Fibroblast of the aortic adventitia (primary cell): ENCODE results near the gene APBA1. TPM values are rescaled to one million over a fixed set of nuclear protein-coding genes. Genes with fewer than 3 reads are reported as not detected.

Experiments
- DNase-seq: peaks from one replicate; pipeline ENCODE4 v3.0.0-alpha.2; 2010; ENCODE audit warnings: low read depth
- H3K4me3 ChIP-seq: 2 replicates; pipeline ENCODE4 v1.5.1; 2011; ENCODE audit warnings: low read depth, mild to moderate bottlenecking, control low read depth, low read length, moderate library complexity
- total RNA-seq: library from RNA; depleted of rRNA; stranded (reverse); fragments of >200 nt; gene quantifications from 2 replicates; pipeline ENCODE4 v1.2.3, GENCODE V29; 2012; ENCODE audit warnings: low replicate concordance
- TF ChIP-seq, protein P1 (sequence below): IDR thresholded peaks from 2 replicates; pipeline ENCODE4 v1.5.1; 2011; ENCODE audit warnings: mild to moderate bottlenecking, low read length, control low read depth, inconsistent platforms; ENCODE audit not compliant: insufficient read depth

The APBA1 gene
- total RNA-seq, 1 donor = 12.4 TPM

GRCh38 chr9:69385581-69386033 lies 286.6 kb downstream of the APBA1 start:
- no peak overlapping the region for H3K4me3 ChIP-seq
- no peak for DNase-seq
- TF ChIP-seq, protein P1, sequence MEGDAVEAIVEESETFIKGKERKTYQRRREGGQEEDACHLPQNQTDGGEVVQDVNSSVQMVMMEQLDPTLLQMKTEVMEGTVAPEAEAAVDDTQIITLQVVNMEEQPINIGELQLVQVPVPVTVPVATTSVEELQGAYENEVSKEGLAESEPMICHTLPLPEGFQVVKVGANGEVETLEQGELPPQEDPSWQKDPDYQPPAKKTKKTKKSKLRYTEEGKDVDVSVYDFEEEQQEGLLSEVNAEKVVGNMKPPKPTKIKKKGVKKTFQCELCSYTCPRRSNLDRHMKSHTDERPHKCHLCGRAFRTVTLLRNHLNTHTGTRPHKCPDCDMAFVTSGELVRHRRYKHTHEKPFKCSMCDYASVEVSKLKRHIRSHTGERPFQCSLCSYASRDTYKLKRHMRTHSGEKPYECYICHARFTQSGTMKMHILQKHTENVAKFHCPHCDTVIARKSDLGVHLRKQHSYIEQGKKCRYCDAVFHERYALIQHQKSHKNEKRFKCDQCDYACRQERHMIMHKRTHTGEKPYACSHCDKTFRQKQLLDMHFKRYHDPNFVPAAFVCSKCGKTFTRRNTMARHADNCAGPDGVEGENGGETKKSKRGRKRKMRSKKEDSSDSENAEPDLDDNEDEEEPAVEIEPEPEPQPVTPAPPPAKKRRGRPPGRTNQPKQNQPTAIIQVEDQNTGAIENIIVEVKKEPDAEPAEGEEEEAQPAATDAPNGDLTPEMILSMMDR = no peak

GRCh38 chr9:69382135-69382534 lies 290.0 kb downstream of the APBA1 start:
- no peak overlapping the region for H3K4me3 ChIP-seq
- TF ChIP-seq, protein P1 = no peak
- no peak for DNase-seq

DNA sequence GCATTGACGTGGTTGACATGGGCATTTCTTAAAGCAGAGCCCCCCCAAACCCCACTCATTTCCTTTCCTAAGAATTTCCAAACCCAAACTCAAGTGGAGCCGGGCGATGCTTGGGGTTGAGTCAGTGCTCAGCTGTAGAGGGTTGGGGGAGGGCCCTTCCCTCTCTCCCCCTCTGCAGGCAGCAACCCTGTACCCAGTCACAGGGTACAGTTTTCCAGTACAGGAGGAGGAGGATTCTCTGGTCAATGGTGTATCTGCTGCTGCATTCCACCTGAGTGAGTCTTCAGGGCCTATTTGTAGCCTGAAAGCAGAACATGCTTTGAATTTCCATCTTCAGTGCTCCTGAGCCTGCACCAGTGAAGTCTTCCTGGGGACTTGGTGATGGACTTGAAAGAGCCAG lies 291.4 kb downstream of the APBA1 start:
- TF ChIP-seq, protein P1 = no peak
- no peak overlapping the region for H3K4me3 ChIP-seq
- DNase-seq = no peak

DNA sequence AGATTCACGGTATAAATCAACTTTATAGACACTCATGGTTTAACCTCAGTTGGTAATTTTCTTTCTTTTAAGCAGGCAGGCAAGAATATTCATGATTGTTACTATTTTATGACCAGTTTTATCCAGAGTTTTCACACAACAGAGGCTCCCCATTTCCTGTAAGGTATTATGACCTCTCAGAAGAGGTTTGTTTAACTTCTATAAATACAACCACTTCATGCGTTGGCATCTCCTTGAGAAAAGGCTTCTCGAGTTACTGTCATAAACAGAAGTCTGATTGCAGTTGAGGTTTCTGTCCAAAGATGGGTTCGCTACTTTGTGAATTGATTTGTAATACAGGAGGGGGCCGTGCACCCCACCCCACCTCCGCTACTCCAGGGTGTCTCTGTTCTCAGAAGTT lies 291.9 kb downstream of the APBA1 start:
- TF ChIP-seq, protein P1 = no peak
- H3K4me3 ChIP-seq = no peak overlapping the region
- DNase-seq = no peak

- TF ChIP-seq, protein P1 = no peak
These were observed 292.7 kb downstream of the APBA1 start for GRCh38 chr9:69379270-69379982.

GRCh38 chr9:69377981-69378380 lies 294.2 kb downstream of the APBA1 start:
- TF ChIP-seq, protein P1 = no peak
- H3K4me3 ChIP-seq = no peak overlapping the region
- no peak for DNase-seq

More at GRCh38 chr9:69379270-69379982, 292.7 kb downstream of the APBA1 start:
- H3K4me3 ChIP-seq = no peak overlapping the region
- peak; percentile 35 for DNase-seq

Other genes with a start within 250 kb of the APBA1 start
- 34.0 and 119 TPM in 2 replicates for gene PTAR1, start 87.6 kb upstream of the APBA1 start, total RNA-seq
- gene CFAP95, start 148.4 kb upstream of the APBA1 start, total RNA-seq = not detected in 2 replicates